HPDE6-E6E7 (cell line): Measurements from ENCODE around the gene PTPRM.

Experiments
- DNase-seq: peaks from one replicate; pipeline ENCODE4 v3.0.0; 2011; ENCODE audit warnings: missing footprints; ENCODE audit errors: extremely low spot score

Gene PTPRM

DNA sequence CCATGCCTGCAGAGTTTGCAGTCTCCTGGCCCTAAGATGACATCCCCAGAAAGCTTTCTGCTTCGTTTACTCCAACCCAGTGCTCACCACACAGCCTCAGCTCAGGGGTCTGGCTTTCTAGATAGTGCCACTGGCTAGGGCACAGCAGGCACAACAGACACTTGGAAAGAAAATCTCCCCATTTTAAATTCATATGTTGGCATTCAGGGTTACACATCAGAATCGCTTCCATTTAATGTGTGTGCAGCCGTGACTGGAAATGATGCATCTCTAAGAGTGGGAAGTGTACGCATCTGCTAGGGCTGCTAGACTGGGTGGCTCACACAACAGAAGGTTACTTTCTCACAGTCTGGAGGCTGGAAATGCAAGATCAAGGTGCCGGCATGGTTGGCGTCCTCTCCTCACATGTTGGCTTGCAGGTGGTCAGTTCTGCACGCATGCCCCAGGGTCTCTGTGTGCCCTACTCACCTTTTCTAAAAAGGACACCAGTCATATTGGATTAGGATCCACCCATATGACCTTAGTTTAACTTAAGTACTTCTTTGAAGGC lies 712.7 kb downstream of the PTPRM start:
- DNase-seq, result no peak

DNA sequence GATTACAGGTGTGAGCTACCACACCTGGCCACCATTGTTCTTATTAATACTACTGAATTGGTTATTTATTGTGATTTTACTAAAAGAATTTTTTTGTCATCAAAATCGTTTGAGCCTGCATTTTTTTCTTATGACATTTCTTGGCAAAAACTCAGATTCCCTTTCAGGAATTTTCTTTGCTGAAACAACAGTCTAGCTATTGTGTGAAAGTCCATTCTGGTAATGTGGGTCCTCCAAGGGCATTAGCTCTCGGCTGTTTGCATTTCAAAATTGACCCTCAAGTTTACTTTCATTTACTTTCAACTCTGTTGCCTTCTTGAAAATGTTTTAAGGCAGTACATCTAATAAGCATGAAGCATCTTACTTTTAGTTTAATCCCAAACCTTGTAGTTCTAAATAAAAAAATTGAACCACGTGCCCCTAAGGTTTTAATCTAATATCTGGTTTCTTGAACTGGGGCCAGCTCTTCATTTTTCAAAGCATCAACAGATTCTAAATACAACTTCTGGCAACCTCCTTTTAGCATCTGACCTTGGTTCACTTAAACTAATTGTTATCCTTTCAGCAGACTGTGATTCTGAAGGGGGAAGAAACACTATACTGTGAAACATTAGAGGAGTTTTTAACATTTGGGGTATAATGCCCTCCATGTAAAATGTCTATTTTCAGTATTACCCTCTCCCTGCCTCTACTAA lies 716.9 kb downstream of the PTPRM start:
- no peak for DNase-seq

DNA sequence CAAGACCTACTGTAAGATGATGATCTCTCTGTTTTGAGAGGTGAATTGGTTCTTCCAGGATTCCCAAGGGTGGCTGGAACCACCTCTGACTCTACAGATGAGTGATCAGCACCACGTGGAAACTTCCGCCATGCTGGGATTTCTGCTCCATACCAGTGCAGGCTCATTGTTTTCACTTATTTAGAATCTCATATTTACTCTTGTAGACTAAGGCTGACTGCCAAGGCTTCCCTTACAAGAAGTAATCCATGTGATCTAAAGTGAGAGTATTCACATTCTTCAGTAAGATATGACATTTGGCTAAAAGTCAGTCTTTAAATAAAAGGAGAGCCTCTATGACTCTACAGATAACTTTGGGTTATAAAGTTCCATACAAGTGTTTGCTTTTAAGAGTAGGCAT lies 719.2 kb downstream of the PTPRM start:
- no peak for DNase-seq

DNA sequence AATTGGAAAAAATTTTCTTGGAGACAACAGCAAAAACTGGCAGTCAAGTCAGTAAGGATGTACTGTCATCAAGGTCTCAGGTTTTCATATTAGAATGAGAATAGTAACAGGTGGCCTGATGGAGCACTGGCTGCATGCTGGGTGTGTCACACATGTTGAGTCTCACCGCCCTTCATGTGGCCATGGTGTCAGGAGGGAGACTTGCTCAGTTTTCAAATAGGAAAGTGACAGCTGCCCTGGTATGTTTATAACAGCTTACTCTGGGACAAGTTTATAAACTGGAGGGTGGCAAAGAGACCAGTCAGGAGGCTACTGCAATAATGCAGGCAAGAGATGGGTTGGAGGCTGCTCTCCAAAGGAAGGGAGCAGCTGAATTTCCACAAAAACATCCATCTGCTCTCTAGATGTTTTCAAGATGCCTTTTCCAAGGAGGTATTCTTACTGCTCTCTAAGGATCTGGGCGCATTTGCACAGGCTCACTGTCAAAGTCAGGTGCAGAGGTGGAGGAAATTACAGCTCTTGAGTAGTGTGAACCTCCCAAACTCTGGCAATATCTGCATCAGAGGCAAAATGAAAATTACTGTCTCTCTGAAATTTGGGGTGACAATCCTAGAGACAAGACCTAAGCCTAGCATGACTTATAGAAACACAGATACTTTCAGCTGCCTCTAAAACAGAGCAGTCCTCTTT lies 720.2 kb downstream of the PTPRM start:
- DNase-seq, result no peak

DNA sequence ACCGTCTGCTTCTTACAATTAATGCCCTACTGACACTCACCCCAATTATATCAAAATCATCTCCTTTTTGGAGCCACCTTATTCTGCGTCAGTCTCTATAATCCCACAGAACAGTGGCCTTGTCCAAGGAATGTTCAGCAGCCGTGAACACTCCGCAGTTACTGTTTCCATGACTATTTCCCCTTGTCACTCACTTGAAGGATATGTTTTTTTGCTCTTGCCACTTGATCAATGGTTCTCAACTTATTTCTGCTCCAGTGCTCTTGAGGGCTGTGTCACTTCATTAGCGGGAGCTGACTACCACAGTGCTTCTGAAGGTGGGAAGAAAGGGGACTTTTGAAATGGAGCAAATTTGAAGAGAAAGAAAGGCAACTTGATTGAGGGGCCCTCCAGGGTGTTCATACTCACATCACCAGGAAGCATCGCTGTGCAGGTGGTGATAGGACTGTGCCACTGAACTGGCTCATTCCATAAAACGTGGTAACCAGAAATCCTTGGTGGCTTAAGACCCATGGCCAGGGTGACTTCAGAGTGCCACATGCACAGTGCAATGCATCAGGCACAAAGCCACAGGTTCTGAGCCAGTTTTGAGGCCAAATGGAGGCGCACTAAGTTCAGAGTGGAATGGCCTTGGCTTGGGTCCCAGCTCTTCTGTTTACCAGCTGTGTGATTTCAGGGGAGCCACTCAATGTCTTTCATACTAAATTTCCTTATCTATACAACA lies 721.5 kb downstream of the PTPRM start:
- no peak for DNase-seq

DNA sequence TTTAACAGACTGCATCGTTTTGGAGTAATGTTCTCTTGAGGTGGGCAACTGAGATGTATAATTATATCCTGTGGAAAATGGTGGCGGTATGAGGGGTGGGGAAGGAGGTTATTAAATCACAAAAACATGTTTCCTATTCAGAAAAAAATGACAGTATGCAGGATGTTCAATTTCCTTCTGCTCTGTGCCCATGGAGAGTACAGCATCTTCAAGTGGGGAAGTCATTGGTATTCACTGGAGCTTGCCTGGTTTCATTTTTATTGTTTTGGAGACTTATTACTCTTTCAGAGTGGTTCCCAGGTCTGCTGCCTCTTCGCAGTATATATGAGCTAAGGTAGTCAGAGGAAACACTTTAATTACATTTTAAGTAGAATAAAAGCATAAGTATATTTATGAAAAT lies 723.3 kb downstream of the PTPRM start:
- no peak for DNase-seq

DNA sequence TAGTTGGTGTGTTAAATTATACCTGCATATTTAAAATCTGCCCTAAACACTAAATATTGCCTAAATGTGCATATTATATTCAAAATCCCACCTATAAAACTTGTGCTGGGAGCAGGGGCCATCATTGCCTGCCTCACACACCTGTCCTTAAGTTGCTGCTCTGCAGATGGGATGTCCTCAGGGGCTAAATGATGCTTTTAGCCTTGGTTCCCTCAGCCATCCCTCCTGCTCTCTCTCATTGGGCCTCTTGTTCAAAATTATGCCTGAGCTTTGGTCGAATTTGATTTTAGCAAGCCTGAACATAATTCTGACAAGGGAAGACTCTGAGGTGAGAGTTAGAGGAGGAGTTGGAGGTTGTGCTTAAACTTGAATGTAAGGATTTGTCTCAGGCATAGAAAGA lies 723.8 kb downstream of the PTPRM start:
- no peak for DNase-seq

DNA sequence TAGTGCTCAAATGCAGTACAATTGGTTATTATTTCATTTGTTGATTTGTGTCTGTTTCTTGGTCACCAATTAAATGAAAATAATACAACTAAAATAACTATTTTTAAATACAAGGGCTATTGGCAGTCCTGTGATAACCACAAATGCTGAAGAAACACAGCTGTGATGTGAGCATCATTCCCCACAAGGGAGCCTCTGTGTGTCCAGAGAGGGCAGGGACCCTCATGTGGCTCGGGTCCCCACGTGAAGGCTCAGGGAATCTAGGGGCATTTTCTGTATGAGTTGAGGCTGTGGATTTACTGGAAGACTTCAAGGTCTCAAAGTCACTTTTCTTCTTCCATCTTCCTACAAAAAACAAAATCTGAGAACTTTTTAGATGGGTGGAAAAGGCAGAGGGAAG lies 726.1 kb downstream of the PTPRM start:
- DNase-seq, result no peak

DNA sequence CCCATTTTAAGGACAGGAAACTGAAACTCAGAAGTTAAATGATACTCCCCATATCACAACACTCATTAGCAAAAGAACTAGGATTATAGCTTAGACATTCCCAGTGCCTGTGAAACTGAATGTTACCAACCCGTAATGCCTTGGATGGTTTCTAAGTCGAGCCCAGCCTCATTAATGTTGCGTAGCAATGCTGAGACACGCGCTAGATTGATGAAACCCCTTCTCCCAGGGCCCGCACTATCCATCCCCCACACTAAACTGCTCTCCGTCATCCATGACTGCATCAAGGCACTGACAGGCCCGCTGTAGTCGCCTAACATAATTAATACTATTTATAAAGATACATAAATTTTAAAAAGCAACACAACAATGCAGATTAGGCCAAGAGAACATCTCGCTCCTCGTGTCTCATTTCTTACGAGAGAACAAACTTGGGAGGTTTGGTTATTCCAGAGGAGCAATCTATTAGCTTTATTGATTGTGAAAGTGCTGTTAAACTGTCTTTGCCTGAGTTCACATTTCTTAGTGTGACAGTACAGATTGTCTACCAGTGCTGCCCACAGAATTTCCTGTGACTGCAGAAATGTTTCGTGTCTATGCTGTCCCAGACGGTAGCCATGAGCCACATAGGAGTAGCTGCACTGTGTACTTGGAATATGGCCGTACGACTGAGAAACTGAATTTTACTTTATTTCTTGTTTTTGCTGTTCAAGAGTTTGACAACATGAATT lies 729.9 kb downstream of the PTPRM start:
- DNase-seq, result no peak

DNA sequence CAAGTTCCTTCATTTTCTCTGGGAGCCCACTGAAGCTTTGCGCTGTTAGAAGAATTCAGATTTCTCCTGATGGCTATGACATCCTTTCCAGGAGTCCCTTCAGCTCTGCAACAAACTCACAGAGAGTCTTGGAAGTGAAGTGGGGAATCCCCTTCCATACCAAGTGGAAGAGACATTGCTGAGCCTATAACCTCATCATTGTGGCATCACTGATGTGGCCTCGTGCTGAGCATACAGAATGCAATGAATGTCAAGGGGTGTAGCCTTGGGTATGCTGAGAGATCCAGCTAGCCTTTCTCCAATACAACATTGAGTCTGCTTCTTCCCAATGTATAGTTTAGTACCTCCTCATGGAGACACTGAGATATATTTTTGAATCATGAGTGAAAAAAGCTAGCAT lies 731.1 kb downstream of the PTPRM start:
- DNase-seq, result no peak

DNA sequence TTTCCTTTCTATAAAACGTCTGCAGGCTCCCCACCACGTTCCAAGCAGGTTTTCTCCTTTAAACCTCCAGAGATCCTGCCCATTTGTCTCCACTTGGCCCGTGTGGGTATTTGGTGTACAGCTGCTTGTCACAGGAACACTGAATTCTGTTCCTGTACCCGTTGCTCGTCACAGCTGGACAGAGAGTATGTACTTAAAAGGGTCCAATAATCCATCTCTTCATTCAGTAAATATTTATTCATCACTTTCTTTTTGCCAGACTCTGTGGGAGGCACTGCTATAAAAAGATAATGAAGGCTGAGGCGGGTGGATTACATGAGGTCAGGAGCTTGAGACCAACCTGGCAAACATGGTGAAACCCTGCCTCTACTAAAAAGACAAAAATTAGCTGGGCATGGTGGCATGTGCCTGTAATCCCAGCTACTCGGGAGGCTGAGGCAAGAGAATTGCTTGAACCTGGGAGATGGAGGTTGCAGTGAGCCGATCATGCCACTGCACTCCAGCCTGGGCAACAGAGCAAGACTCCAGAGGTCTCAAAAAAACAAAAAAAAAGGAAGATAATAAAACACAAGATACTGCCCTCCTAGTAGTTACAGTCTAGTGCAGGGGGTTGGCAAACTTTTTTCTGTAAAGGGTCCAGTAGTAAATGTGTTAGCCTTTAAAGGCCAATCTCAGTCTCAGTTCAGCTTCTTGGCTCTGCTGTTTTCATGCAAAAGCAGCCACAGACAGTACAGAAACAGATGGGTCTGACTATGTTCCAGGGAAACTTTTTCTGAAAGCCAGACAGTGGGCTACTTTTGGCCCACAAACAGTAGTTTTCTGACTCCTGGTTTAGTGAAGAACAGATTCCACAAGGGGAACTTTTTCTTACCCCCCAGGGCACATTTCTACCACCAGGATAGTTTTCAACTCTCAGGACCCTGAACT lies 732.2 kb downstream of the PTPRM start:
- no peak for DNase-seq

DNA sequence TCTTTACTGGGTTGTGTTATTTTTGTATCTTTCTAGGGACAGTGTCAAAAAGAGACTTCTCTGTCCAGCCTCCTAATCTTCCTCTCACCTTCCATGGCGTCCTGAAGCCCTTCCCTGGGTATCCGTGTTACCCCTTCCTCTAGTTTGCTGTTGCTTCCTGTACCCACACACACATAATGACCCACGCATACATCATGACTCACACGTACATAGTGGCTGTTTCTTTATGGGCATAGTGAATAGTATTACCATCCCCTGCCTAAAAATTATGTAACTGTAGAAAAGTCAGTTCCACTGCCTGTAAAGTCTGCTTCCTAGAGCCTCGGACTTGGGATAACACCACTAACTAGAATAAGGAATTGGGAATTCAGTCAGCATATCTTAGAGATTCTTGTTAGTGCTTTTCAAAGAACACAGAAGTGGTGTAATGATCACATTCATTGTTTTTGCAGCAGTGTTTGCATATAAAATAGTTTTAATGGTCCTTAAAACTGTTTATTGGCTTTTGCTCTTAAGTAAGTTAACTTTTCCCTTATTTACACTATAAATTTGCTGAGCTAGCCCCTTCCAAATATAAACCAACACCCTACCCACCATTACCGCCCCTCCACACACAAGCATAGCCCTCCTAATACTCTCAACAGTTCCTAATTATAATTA lies 733.8 kb downstream of the PTPRM start:
- no peak for DNase-seq

DNA sequence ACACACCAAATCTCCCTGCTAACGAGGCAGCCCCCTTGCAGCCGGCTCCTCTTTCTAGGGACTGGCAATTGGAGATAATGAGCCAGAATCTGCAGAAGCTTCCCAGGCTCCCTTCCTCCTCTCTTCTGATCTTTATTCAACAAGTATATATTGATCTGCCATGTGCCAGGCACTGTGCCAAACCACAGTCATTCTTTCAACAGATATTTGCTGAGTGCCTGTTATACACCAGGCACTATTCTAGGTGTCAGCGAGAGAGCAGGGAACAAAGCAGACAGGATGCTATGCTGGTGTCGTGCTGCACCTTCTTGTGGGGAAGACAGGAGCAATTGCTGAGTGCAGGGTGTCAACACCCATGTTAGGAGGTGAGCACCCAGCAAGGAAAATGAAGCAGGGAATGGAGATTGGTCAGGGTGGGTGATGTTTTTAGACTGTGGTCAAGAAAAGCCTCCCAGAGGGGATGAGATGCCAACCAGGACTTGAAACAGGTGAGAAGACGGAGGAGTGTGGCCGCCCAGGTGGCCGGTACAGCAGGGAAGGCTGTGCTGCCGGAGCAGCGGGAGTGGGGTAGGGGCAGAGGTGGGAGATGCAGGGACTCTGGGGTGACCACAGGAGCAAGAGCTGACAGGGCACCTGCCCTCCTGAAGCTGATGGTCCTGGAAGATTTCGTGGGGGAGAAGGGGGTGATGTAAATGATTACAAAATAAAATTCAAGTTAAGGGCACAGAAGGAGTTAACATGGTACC lies 734.5 kb downstream of the PTPRM start:
- DNase-seq, result no peak

DNA sequence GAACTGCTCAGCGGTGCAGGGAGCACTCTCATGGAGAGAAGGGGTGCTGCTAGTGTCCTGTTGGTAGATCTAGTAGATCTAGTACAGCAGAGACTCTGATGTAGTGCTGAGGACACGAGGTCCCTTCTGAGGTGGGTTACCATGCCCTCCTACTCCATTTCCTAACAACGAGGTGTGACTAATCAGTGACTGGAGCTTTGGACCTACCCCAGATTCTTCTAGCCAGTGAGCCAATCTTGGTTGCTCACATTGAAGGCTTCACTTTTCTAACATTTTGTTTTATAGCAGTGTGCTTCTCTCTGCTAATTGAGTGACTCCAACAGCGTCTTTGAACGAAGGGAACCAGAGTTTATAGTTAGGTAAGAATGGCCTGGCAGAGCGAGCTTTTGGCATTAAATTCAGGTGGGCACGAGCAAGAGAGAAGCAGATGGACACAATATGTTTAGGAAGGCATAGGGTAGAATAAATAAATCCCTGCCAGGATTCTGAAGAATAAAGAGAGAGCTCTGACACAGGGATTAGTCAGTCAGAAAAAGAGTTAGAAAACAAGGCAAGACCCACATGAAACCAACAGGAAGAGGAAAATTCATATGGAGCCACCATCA lies 736.1 kb downstream of the PTPRM start:
- no peak for DNase-seq

DNA sequence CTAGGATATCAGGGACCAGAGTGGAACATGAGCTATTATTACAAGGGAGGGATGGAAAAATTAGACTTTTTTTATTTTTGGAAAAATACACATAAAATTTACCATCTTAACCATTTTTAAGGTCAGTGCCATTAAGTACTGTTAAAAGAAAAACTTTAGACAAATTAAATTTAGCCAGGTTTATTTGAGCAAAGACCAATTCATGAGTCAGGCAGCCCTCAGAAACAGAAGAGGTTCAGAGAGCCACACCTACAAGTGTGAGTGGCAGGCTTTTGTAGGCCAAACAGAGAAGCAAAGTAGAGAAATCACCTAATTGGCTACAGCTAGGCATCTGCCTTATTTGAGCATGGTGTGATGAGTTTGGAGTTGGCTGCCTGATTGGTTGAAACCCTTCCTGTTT lies 740.8 kb downstream of the PTPRM start:
- no peak for DNase-seq

DNA sequence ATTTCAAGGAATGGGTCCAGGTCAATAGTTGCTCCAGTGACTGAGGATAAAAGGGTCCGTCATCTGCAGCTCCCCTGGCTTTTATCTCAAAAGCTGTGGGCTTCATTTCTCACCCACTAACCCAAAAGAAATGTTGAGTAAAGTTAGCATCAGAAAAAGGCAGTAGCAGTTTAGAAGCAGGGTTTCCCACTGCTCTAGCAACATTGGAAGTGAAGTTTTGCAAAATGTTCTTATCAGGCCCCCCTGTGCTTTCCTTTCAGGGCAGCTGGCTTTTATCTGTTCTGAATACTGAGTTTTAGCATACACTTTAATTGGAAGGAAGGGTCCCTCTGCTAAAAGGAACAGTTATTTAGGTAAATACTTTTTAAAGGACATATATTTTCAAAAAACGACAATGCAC lies 745.9 kb downstream of the PTPRM start:
- DNase-seq, result no peak

DNA sequence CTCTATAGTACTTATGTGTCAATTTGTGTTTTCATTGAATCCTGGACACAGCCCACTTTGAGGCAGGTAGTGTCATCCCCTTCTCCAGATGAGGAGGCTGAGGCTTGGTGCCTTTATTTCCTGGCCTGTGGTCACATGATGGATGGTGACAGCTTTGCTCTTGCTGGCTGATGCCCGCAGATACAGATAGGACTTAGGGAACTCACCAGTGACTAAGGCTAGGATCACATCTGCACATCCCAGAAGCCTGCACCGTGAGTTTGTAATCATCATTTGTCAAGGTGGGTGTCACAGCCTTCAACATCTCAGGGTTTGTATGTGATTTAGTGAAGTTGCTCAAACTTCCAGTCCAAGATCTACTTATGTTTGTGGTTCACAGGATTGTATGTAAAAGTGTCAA lies 747.0 kb downstream of the PTPRM start:
- DNase-seq, result no peak

DNA sequence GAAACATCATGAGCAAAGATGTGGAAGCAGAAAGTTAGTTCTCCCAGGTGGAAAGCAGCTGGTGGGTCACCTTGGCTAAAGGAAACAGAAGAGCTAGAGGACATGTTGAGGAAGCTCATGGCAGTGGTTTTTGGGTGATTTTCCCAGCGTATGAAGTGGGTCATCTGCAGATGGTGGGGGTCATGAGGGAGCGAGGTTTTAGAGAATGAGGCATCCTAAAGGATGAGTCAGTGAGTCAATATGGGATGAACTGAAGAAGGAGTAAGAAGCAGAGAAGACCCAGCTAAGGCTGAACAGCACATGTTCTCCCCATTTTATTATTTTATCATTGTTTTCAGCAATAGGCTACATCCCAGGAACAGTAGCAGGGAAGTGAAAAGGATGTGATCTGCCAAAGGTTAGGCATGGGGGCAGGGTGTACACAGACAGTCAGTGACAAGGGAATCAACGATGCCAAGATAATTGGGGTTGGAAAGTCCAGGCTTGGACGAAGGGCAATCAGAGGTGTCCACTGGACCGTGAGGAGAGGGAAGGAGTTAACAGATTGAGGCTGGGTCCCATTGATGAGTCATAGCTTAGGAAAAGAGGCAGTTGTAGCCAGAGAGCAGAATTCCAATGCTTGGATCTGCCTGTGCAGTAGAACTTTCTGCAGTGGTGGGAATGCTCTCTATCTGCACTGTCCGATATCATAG lies 752.8 kb downstream of the PTPRM start:
- no peak for DNase-seq

DNA sequence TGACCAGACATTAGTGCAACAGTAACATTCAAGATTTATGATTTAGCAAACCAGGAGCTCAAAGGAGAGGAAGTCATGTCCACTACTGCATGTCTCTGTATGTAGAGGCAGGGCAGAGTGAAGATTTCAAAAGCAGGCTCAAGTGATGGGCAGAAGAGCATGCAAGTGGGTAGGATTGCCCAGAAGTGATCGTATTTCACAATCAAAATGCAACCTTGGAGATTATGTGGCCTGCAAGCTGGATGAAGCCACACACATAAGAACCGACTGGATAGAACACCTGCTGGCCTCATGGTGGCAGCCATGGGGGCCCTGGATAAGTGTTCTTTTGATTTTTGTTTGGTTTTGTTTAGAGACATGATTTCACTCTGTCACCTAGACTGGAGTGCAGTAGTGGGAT lies 755.4 kb downstream of the PTPRM start:
- DNase-seq, result no peak
